Testis (tissue), 3 donors: Measurements from ENCODE around the gene OR2T5. TPM values are rescaled to one million over a fixed set of nuclear protein-coding genes. Genes with fewer than 3 reads are reported as not detected.
"Not testable (repeated sequence)": the region's sequence is repeated elsewhere in the genome, so short reads cannot be mapped to it uniquely, and the experiment has no call there.

Experiments
- DNase-seq: peaks from one replicate; pipeline ENCODE4 v3.0.0-alpha.2; 2019
- H3K27ac ChIP-seq, 2 donors: fragments of 200-600 bp; sonication (generic); one replicate each; pipeline ENCODE4 v1.5.1; 2019
- H3K27me3 ChIP-seq: fragments of 200-600 bp; sonication (generic); one replicate; pipeline ENCODE4 v1.5.1; 2019
- H3K36me3 ChIP-seq: fragments of 200-600 bp; sonication (generic); one replicate; pipeline ENCODE4 v1.5.1; 2017; ENCODE audit warnings: low read depth; ENCODE audit errors: missing control alignments
- H3K4me1 ChIP-seq: fragments of 200-600 bp; sonication (generic); one replicate; pipeline ENCODE4 v1.5.1; 2019
- H3K4me3 ChIP-seq, 2 donors: fragments of 200-600 bp; sonication (generic); one replicate each; pipeline ENCODE4 v1.5.1; 2017 to 2019
- H3K9me3 ChIP-seq: fragments of 200-600 bp; sonication (generic); one replicate; pipeline ENCODE4 v1.5.1; 2017
- CTCF ChIP-seq, 3 experiments: fragments of 450-650 bp in 2 of 3; fragments of 200-600 bp in 1 of 3; sonication (generic) in 1 of 3; IDR thresholded peaks; one replicate each; pipeline ENCODE4 v1.5.1; 2016 to 2019; ENCODE audit warnings: antibody characterized with exemption in 3 of 3, mild to moderate bottlenecking in 2 of 3, moderate library complexity in 1 of 3
- POLR2A ChIP-seq: fragments of 450-650 bp; IDR thresholded peaks from one replicate; pipeline ENCODE4 v1.6.1; 2017; ENCODE audit warnings: antibody characterized with exemption, mild to moderate bottlenecking, moderate library complexity
- WGBS, 2 donors: methylation state at CpG; one replicate each; pipeline ENCODE4 v1.1.5; 2018; 5-methylcytosine and 5-hydroxymethylcytosine counted together
- intact Hi-C: fragments of 100-400 bp; cut with DNase I; formaldehyde crosslinking; loops from one replicate; pipeline ENCODE4 v1.15.1; 2023; ENCODE audit warnings: low total_unique reads
- polyA plus RNA-seq: library from polyadenylated mRNA; stranded (reverse); fragments of 350-450 nt; fragmentation: Illumina TruSeq; extraction: RNeasy Lipid Tissue Mini Kit (QIAGEN cat#74804); gene quantifications from one replicate; pipeline ENCODE4 v1.2.3, GENCODE V29; 2014; ENCODE audit warnings: low read depth, low replicate concordance; ENCODE audit not compliant: insufficient read depth
- total RNA-seq, 2 donors: library from RNA; depleted of rRNA; stranded (reverse); fragments of >200 nt; gene quantifications; one replicate each; pipeline ENCODE4 v1.2.3, GENCODE V29; 2016

Gene OR2T5
- total and polyA plus RNA-seq, 3 donors from 2014 or later: not detected

GRCh38 chr1:248521856-248522255 is 33.5 kb downstream of the OR2T5 start:
- Histone ChIP-seq H3K9me3 (no peaks in the 10 kb centered on the region), H3K27ac (no peak overlapping the region), H3K4me1 (no peaks in the 10 kb centered on the region), H3K36me3 (no peaks in the 10 kb centered on the region), H3K27me3 (no peaks in the 10 kb centered on the region), H3K4me3 (no peak overlapping the region)
- WGBS, 2 donors: 75 to 88% methylated on average over 12 of the region's 12 CpGs
- intact Hi-C loops: no loop called here
- TF ChIP-seq CTCF (IDR thresholded peaks at IDR 0.05) (no peak), POLR2A (no peak)
- no peak for DNase-seq

GRCh38 chr1:248537449-248537848 is 49.1 kb downstream of the OR2T5 start:
- H3K4me3 ChIP-seq, H3K27ac ChIP-seq, H3K4me1 ChIP-seq, DNase-seq, H3K9me3 ChIP-seq, intact Hi-C loops, H3K27me3 ChIP-seq, H3K36me3 ChIP-seq: not testable (repeated sequence)

Other genes starting within 250 kb of the OR2T5 start
- 1 to 10 TPM in 1 of 2 donors, under 1 TPM in 1; 0.12 to 1.9 TPM for gene OR2T33, start 210.6 kb upstream of the OR2T5 start, total RNA-seq
- gene OR2T33, start 210.6 kb upstream of the OR2T5 start, polyA plus RNA-seq: not detected
- gene OR2T12, start 185.2 kb upstream of the OR2T5 start, total RNA-seq: under 1 TPM in 1 of 2 donors, not detected in 1; 0.06 TPM
- not detected for gene OR2T12, start 185.2 kb upstream of the OR2T5 start, polyA plus RNA-seq
- under 1 TPM in 1 of 2 donors, not detected in 1; 0.43 TPM for gene OR2M7, start 164.0 kb upstream of the OR2T5 start, total RNA-seq
- not detected for gene OR2M7, start 164.0 kb upstream of the OR2T5 start, polyA plus RNA-seq
- not detected for gene OR14C36, start 139.8 kb upstream of the OR2T5 start, total RNA-seq
- gene OR14C36, start 139.8 kb upstream of the OR2T5 start, polyA plus RNA-seq: not detected
- gene OR2T4, start 126.9 kb upstream of the OR2T5 start, total RNA-seq: not detected
- not detected for gene OR2T4, start 126.9 kb upstream of the OR2T5 start, polyA plus RNA-seq
- gene OR2T6, start 112.8 kb upstream of the OR2T5 start, total RNA-seq: under 1 TPM in 1 of 2 donors, not detected in 1; 0.06 TPM
- not detected for gene OR2T6, start 112.8 kb upstream of the OR2T5 start, polyA plus RNA-seq
- not detected for gene OR2T1, start 85.5 kb upstream of the OR2T5 start, total RNA-seq
- gene OR2T1, start 85.5 kb upstream of the OR2T5 start, polyA plus RNA-seq: not detected
- not detected for gene OR2T2, start 43.0 kb upstream of the OR2T5 start, total RNA-seq
- not detected for gene OR2T2, start 43.0 kb upstream of the OR2T5 start, polyA plus RNA-seq
- gene OR2T3, start 15.2 kb upstream of the OR2T5 start, total RNA-seq: not detected
- not detected for gene OR2T3, start 15.2 kb upstream of the OR2T5 start, polyA plus RNA-seq
- not detected for gene OR2G6, start 19.5 kb downstream of the OR2T5 start, total RNA-seq
- gene OR2G6, start 19.5 kb downstream of the OR2T5 start, polyA plus RNA-seq: not detected
- gene OR2T29, start 74.2 kb downstream of the OR2T5 start, total RNA-seq: not detected
- gene OR2T29, start 74.2 kb downstream of the OR2T5 start, polyA plus RNA-seq: not detected
- not detected for gene OR2T34, start 86.2 kb downstream of the OR2T5 start, total RNA-seq
- gene OR2T34, start 86.2 kb downstream of the OR2T5 start, polyA plus RNA-seq: not detected
- gene OR2T10, start 109.1 kb downstream of the OR2T5 start, total RNA-seq: not detected
- gene OR2T10, start 109.1 kb downstream of the OR2T5 start, polyA plus RNA-seq: not detected
- gene OR2T11, start 146.5 kb downstream of the OR2T5 start, total RNA-seq: not detected
- not detected for gene OR2T11, start 146.5 kb downstream of the OR2T5 start, polyA plus RNA-seq
- gene OR2T35, start 156.7 kb downstream of the OR2T5 start, total RNA-seq: not detected
- gene OR2T35, start 156.7 kb downstream of the OR2T5 start, polyA plus RNA-seq: not detected
- gene OR2T27, start 166.9 kb downstream of the OR2T5 start, total RNA-seq: not detected
- gene OR2T27, start 166.9 kb downstream of the OR2T5 start, polyA plus RNA-seq: not detected
- gene OR14I1, start 214.2 kb downstream of the OR2T5 start, total RNA-seq: under 1 TPM in 1 of 2 donors, not detected in 1; 0.43 TPM
- not detected for gene OR14I1, start 214.2 kb downstream of the OR2T5 start, polyA plus RNA-seq